SW 1271 (cell line): Measurements from ENCODE around the gene NUB1.

Experiments used
- DNase-seq, 2 experiments: peaks; one replicate each; lab custom pipeline; 2025; lab: John Stamatoyannopoulos, UW

Gene NUB1

GRCh38 chr7:151377406-151377805 lies 35.8 kb downstream of the NUB1 start:
- DNase-seq = no peak

- DNase-seq = no peak
These were observed 36.4 kb downstream of the NUB1 start for GRCh38 chr7:151378011-151378410.

GRCh38 chr7:151378496-151379192 lies 37.0 kb downstream of the NUB1 start:
- DNase-seq = no peak

- no peak for DNase-seq
These were observed 37.5 kb downstream of the NUB1 start for GRCh38 chr7:151379193-151379520.

DNA sequence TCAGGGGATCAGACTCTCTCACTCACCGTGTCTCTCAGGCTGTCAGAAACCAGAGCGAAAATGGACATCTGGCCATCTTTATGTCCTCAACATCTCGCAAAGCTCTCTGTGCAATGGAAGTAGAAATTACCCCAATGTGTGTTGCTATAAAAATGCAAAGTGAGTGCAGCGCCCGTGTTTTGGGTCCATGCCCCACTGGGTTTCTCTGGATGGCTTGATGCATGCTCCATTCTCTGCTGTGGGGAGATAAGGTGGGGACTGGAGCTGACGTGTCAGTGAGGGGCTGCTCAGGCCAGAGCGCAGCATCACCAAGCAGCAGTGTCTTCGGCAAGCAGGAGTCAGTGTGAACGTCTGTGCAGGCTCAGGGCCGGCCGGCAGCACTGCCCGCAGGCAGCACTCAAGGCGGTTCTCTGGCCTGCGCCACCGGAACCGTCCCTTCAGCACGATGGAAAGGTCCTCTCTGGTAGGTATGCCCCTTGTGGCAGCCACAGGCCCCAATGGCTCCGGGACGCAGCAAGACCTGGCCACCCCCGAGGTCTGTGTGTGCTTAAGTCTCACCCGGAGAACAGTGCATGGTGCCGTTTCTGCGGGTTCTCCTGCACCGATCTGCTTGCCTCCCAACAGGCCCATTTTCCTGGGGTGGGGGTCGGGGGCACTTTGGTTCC lies 38.1 kb downstream of the NUB1 start:
- DNase-seq = no peak

GRCh38 chr7:151380199-151381097 lies 38.8 kb downstream of the NUB1 start:
- DNase-seq = no peak

DNA sequence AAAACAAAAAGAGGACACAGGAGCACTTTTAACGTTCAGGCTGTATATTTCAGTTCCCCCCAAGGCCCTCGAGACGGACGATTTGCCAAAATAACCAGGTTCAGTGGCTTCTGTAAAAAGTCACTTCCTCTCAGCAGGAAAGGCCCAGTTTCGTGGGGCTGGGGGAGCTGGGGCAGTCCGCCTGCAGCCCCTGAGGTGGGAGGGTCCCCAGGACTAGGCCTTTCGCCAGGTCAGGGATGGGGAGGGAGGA lies 39.4 kb downstream of the NUB1 start:
- DNase-seq = no peak

DNA sequence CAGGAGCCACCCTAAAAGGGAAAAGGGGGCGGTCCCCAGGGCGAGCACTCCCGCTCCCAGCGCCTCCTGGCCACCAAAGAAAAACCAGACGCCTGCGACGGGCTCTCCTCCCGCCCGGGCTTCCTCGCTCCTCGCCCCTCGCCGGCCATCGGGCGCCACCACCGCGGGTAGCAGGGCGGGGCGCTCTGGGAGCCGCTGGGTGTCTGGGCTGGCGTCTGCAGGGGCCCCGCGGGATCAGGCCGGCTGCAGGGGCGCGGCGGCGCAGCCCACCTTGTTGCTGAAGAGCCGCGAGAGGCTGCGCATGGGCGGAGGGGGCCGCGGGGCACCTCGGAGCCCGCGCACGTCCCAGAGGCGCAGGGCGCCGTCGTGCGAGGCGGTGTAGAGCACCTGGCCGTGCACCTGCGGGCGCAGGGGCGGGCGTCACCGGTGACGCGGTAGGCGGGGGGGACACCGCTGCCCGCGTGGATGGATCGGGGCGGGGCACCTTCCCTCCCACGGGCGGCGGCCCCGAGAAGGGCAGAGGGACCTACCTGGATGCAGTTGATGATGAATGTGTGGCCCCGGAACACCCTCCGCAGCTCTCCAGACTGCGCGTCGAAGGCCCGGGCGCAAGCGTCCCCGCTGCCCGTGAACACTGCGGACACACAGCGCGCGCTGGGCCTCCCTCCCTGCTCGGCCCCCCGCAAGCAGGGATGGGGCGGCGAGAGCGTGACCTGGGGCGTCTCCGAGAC lies 39.9 kb downstream of the NUB1 start:
- no peak for DNase-seq

DNA sequence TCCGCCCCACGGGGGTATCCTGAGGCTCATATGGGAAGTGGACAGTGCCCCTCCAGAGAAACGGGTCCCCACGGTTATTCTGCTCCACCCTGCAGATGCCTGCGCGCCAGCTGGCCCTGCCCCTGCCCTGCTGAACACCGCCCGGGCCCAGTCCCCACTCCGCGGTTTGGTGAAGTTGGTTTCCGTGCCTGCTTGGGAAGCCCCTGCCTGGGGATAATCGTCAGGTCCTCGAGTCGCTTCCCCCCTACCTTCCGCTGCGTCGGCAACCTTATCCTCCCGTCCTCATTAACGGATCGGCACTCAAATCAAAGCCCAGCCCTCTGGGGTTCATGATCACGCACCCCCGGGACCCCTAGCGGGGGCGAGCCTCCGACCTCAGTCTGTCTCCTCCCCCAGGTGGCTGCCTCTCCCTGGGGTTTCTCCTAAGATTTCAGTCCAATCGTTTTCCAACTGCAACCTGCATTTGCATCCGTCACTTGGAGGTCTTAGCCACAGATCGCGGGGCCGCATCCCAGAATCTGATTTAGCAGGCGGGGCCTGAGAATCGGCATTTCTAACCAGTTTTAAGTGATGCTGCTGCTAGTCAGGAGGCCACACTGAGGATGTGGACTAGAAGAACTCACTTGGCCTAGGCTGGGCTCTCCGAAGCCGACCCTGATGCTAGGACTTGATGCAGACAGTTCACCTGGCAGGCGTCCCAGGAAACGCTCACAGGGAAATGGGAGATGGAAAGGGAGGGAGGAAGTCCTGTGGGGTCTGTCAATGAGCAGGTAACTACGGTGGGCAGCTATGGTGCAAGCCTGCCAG lies 40.7 kb downstream of the NUB1 start:
- no peak for DNase-seq

- DNase-seq = no peak
These were observed 42.2 kb downstream of the NUB1 start for GRCh38 chr7:151383638-151384351.

GRCh38 chr7:151384352-151384697 lies 42.7 kb downstream of the NUB1 start:
- DNase-seq = no peak

DNA sequence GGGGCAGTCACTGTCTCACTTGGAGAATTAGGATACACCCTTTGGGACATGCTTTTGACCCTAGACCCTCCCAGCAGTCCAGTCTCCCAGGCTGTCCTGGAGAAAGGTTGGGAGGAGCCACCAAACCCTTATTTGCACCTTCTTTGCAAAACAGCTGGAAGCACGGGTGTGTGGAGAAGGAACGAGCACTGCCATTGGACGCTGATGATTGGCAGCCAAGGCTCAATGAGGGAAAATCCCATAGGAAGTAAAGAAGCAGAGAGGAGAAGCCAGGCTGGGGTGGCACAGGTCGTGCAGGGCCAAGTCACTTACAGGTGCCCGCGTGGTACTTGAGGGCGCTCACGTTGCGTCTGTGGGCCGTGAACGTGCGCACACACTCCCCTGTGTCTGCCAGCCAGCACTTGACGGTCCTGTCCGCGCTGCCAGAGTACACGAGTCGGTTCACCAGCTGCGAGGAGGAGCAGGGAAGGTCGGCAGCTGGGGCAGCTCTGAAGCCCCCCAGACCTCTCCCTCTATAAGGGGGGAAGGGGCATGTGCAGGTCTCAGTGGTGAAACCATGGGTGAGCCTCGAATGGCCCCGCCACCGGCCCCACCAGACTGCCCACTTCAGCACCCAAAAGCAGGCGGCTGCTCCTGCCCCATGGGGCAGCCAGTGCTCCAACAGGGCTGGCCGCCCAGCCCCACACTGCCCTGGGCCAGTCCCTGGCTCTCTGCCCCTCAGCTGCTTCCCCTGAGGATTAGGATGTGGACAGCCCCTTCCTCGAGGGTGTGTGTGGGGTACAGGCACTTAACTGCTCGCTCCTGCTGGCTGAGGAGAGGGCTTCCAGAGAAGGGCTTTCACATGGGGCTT lies 43.4 kb downstream of the NUB1 start:
- DNase-seq = no peak

GRCh38 chr7:151385626-151386300 lies 44.2 kb downstream of the NUB1 start:
- DNase-seq = no peak

- no peak for DNase-seq
These were observed 44.9 kb downstream of the NUB1 start for GRCh38 chr7:151386301-151387160.

GRCh38 chr7:151387161-151388006 lies 45.8 kb downstream of the NUB1 start:
- no peak for DNase-seq

GRCh38 chr7:151388007-151388297 lies 46.3 kb downstream of the NUB1 start:
- DNase-seq = no peak

GRCh38 chr7:151388430-151388829 lies 46.8 kb downstream of the NUB1 start:
- no peak for DNase-seq
